ENCODE data around the gene NKAIN2.

DNA sequence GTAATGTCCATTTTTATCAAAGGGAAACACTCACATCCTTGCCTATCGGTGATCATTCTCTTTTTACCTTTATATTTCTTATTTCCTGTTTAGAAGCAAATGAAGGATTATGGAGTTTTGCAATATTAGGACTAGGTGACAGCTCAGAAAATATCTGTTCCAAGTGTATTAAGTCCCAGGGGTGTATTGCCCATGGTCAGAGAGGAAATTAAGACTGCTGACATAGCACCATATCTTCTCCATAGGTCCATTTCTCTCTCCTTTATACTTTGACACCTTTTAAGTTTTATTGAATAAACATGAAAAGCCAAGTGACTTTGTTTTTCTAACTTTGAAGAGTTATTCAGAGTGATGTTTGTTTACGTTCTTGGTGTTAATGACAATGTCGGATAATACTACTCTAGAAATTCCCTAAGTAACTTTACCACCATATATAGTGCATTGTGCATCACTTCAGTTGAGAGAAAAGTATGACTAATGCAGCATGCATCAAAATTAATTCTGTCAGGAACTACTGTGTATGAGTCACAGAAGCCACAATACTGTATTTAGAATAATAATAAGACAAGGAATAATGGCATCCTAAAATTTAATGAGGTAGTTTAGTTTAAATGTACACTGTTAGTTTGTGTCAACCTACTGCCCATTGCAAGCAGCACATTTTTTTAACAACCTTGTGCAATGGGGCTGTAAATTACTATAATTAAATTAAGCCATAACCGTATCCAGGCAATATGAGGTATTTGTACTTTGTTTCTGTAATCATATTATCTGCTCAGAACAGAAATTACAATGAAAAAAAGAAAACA is 684.2 kb downstream of the NKAIN2 start:
- TF ChIP-seq, protein P1, sequence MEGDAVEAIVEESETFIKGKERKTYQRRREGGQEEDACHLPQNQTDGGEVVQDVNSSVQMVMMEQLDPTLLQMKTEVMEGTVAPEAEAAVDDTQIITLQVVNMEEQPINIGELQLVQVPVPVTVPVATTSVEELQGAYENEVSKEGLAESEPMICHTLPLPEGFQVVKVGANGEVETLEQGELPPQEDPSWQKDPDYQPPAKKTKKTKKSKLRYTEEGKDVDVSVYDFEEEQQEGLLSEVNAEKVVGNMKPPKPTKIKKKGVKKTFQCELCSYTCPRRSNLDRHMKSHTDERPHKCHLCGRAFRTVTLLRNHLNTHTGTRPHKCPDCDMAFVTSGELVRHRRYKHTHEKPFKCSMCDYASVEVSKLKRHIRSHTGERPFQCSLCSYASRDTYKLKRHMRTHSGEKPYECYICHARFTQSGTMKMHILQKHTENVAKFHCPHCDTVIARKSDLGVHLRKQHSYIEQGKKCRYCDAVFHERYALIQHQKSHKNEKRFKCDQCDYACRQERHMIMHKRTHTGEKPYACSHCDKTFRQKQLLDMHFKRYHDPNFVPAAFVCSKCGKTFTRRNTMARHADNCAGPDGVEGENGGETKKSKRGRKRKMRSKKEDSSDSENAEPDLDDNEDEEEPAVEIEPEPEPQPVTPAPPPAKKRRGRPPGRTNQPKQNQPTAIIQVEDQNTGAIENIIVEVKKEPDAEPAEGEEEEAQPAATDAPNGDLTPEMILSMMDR (IDR thresholded peaks at IDR 0.05) = no peak
- no peak for TF ChIP-seq ZFX (IDR thresholded peaks at IDR 0.05; ENCODE audit: borderline replicate concordance)

Data from 22Rv1 (cell line).